Amniotic epithelial cell (primary cell): ENCODE data around the gene NUBP1.

Source experiments
- DNase-seq: peaks from one replicate; pipeline ENCODE4 v3.0.0-alpha.2; 2010; ENCODE audit warnings: low read depth

The NUBP1 gene

GRCh38 chr16:10806698-10807097, 63.1 kb downstream of the NUBP1 start:
- no peak for DNase-seq

GRCh38 chr16:10808218-10808617, 64.6 kb downstream of the NUBP1 start:
- no peak for DNase-seq

GRCh38 chr16:10808850-10809249, 65.2 kb downstream of the NUBP1 start:
- no peak for DNase-seq

- DNase-seq: no peak
Observed at GRCh38 chr16:10809706-10810105, 66.1 kb downstream of the NUBP1 start.

- DNase-seq: no peak
Observed at GRCh38 chr16:10812312-10813098, 68.9 kb downstream of the NUBP1 start.

- no peak for DNase-seq
Observed at GRCh38 chr16:10813099-10813455, 69.4 kb downstream of the NUBP1 start.

GRCh38 chr16:10817514-10817913, 73.9 kb downstream of the NUBP1 start:
- DNase-seq: no peak

- peak; percentile 62 for DNase-seq
Observed at GRCh38 chr16:10817963-10818941, 74.6 kb downstream of the NUBP1 start, which contains the start of gene TVP23A. TVP23A (minus strand) TSS chr16:10818794; CDS start chr16:10818493, 301 bp downstream.
